Activated T-cell treated with anti-CD3 and anti-CD28 coated beads for 48 hours (primary cell): Measurements from ENCODE around the gene TRIM36.

Experiments used
- DNase-seq: peaks from one replicate; pipeline ENCODE4 v3.0.0-alpha.2; 2020; ENCODE audit warnings: low read depth

TRIM36 gene, protein sequence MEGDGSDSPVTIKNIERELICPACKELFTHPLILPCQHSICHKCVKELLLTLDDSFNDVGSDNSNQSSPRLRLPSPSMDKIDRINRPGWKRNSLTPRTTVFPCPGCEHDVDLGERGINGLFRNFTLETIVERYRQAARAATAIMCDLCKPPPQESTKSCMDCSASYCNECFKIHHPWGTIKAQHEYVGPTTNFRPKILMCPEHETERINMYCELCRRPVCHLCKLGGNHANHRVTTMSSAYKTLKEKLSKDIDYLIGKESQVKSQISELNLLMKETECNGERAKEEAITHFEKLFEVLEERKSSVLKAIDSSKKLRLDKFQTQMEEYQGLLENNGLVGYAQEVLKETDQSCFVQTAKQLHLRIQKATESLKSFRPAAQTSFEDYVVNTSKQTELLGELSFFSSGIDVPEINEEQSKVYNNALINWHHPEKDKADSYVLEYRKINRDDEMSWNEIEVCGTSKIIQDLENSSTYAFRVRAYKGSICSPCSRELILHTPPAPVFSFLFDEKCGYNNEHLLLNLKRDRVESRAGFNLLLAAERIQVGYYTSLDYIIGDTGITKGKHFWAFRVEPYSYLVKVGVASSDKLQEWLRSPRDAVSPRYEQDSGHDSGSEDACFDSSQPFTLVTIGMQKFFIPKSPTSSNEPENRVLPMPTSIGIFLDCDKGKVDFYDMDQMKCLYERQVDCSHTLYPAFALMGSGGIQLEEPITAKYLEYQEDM

GRCh38 chr5:115169487-115170133 is at the start of gene TRIM36:
Gene TRIM36, minus strand, starts transcription at chr5:115169908. Its CDS starts 274 bp downstream, at chr5:115169634.
- DNase-seq = peak; percentile 91

DNA sequence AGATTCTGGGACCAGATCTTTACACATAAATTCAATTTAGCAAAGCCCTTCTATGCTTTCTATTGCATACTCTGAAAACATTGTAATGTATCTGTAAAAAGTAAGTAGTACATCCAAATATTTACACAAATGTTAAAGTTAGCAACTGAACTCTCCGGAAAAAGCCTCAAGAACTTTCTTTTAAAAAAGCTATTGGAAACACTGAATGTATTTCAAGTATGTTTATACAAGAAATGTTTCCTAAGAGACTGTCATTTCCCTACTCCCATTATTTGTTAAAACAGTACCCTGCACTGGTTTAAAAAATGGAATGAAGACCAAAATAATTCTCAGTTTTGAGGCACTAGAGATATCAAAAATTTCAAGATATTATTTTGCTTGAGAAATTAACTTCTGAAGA is 44.8 kb upstream of the TRIM36 start:
- no peak for DNase-seq

- peak; percentile 30 for DNase-seq
Measured at GRCh38 chr5:115209279-115209678, 39.6 kb upstream of the TRIM36 start.

- DNase-seq = no peak
Measured at GRCh38 chr5:115202952-115203351, 33.2 kb upstream of the TRIM36 start.

DNA sequence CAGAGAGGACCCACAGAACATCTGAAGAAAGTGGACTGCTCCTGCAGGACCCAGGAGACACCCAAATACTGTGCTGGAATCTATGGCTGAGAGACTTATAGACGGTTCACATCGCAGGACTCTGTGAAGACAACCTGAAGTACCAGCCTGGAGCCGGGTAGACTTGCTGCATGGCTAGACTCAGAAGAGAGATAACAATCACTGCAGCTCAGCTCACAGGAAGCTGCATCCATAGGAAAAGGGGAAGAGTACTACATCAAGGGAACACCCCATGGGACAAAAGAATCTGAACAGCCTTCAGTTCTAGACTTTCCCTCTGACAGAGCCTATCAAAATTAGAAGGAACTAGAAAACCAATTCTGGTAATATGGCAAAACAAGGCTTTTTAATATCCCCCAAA is 26.5 kb upstream of the TRIM36 start:
- no peak for DNase-seq

- DNase-seq = no peak
Measured at GRCh38 chr5:115194676-115195075, 25.0 kb upstream of the TRIM36 start.

- DNase-seq = no peak
Measured at GRCh38 chr5:115193295-115193694, 23.6 kb upstream of the TRIM36 start.

DNA sequence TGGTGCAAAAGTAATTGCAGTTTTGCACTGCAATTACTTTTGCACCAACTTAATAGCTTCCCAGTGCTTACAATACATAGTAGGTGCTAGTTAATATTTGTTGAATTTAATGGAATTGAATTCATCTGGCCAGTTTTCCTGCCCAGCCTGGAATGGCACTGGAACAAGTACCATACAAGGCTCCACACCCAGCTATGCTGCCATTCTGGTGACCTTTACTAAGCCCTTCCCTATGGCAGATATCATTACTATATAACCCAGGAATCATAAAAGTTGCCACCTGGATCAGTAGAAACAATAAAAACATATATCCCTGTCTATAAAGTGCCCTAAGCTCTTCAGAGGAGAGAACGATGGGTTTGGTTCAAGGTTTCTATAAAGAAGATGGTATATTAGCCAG is 22.4 kb upstream of the TRIM36 start:
- DNase-seq = no peak

DNA sequence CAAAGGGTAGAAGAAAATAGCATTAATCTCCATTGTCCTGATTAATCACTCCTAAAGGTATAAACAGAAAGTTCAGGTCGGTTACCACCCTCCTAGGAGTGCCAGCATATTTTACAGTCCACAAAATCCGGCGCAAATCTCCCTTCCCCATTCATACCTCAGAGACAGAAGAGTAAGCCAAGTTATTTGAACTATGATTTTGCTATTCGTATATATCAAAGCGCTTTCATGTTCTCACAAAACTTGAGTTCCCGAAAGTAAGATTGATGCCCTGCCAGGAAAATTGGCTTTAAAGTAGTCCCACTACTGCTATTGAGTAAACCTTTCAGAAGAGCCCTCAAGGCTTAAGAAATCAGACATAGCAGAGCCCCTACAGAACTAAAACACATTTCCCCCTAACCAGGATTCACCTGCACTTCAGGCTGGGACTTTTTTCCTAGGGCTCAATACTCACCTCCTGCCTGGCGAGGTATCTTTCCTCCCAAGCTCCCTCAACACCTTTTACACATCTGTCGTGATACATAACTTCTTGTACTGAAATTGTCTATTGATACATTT is 21.8 kb upstream of the TRIM36 start:
- no peak for DNase-seq

DNA sequence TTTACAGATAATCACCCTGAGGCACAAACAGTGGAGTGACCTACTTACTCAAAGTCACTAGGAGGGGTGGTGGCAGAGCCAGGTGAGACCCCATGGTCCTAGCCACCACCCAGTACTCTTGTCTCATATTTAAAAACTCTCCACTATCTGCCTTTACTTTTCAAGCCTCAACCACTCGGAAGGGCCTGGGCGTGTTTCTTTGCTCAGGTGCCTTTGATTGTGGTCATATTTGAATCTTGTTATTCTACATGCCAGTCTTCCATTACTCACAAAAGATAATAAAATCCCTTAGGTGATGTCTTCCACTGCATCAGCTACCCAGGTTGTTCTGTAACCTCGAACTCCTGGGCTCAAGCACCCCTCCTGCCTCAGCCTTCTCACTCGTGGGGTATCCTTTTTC is 20.7 kb upstream of the TRIM36 start:
- no peak for DNase-seq

DNA sequence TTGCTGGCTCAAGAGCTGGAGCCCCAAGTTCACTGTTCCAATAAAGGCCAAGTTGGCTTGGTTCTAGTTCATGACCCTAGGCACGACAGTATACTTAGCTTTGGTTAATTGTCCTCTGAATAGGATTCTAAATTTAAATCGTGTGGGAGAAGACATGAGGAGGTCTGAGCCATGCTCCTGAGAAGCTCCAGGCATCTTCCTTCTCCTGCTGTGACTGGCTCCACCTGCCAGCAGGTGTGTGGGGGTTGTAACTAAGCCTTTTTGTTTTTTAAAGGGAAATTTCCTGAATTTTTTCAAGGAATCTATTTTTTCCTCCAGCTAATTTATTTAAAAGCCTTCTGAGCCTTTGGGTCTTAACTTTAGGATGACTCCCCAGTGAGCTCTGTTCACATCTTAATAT is 20.2 kb upstream of the TRIM36 start:
- no peak for DNase-seq

- no peak for DNase-seq
Measured at GRCh38 chr5:115186794-115187193, 17.1 kb upstream of the TRIM36 start.

- no peak for DNase-seq
Measured at GRCh38 chr5:115184770-115185169, 15.1 kb upstream of the TRIM36 start.

DNA sequence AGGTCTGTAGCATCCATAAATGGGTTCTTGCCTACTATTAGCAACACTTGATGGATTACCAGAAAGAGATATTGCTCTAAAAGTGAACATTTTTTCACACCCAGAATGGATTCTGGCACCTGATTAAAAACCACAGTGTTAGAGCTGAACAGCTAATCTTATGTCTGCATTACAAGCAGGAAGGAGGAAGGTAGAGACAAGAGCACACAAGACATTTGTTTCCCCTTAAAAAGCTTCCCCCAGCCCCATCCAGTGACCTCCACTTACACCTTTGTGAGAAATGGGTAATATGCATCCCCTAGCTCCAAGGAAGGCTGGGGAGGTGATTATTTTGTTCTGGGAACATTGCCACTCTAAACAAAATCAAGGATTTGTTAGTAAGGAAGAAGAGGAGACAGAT is 12.0 kb upstream of the TRIM36 start:
- DNase-seq = no peak

- DNase-seq = peak; percentile 11
Measured at GRCh38 chr5:115180165-115180709, 10.5 kb upstream of the TRIM36 start.

DNA sequence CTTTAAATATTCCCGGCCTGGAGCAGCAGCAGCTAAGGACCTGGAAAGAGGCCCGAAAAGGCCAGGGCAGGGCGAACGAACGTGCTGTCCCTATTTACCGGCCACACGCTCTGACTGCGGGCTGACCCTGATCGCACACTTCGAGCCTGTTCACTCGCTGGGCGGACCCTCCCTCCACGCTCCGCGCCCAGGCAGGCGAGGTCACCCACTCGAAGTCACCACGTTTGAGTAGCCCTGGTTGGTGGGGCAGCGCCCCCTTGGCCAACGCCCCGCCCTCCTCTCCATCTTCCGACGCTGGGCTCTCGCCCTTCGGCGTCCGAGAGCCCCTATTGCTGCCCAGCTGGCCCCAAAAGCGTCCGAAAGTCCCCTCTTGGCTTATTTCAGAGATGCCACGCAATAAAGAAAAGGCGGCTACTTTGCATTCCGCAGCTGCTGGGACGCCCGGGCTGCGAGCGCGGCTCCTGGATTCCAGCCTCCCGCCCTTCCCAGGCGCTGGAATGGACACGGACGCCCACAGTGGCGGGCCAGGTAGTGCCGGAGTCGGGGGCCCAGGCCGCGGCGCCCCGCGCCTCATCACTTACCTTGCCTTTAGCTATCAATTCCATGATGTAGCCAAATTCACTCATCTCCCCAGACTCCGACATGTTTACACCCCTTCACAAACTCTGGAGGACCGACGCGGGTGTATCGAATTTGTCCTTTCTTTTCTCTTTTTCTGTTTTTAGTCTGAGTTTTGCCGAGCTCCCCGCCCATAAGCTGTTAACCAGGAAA is 9.9 kb upstream of the TRIM36 start:
- DNase-seq = no peak

DNA sequence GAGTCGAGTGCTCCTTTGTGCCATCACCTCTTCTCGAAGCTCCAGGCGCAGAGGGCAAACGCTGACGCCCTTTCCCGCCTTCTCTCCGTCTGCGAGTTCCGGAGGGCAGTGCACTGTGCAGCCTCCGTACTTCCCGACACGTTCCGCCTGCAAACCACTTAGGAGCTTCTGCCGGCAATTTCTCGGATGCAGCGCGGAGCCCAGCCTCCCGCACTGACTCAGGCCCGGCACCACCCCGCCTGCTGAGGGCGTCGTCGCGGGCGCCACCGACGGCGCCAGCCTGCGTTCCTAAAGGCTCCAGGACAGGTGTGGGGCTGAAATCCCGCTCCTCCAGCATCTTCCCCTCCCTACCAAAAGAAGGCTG is 9.3 kb upstream of the TRIM36 start:
- DNase-seq = no peak

GRCh38 chr5:115170929-115171510 is 1.3 kb upstream of the TRIM36 start:
- no peak for DNase-seq

- no peak for DNase-seq
Measured at GRCh38 chr5:115170134-115170928, 623 bp upstream of the TRIM36 start.

- DNase-seq = no peak
Measured at GRCh38 chr5:115168829-115169486, 750 bp downstream of the TRIM36 start.
